Bladder microvascular endothelial cell (primary cell): Measurements from ENCODE around the gene WFDC11. TPM values are rescaled to one million over a fixed set of nuclear protein-coding genes. Genes with fewer than 3 reads are reported as not detected.

ENCODE experiments used
- total RNA-seq: library from RNA; depleted of rRNA; stranded (reverse); fragments of >200 nt; gene quantifications from 2 replicates; pipeline ENCODE4 v1.2.3, GENCODE V29; 2014

WFDC11 gene
- total RNA-seq, result not detected in 2 replicates

GRCh38 chr20:45670139-45670538, at the start of gene WFDC11:
Gene WFDC11, minus strand, starts transcription at chr20:45670239. Its CDS starts 19,639 bp downstream, at chr20:45650600.

GRCh38 chr20:45704969-45705637, 35.1 kb upstream of the WFDC11 start, which contains the start of gene WFDC10B:
Gene WFDC10B, minus strand, starts transcription at chr20:45705019. Its CDS starts 19,027 bp downstream, at chr20:45685992.

GRCh38 chr20:45701873-45702272, 31.8 kb upstream of the WFDC11 start, which contains the start of gene WFDC13:
Gene WFDC13, plus strand, starts transcription at chr20:45702038. Its CDS starts 86 bp downstream, at chr20:45702124.

GRCh38 chr20:45631184-45631583, 38.9 kb downstream of the WFDC11 start, which contains the start of gene WFDC9:
Gene WFDC9, minus strand, starts transcription at chr20:45631284. Its CDS starts 21,103 bp downstream, at chr20:45610181.

GRCh38 chr20:45629496-45630100, 40.4 kb downstream of the WFDC11 start, which contains the start of gene WFDC10A:
Gene WFDC10A, plus strand, starts transcription at chr20:45629739. Its CDS starts 75 bp downstream, at chr20:45629814.

Other genes with a start within 250 kb of the WFDC11 start
- gene WFDC2, start 200.5 kb downstream of the WFDC11 start, total RNA-seq, result not detected in 2 replicates
- not detected in 2 replicates for gene SPINT3, start 154.6 kb downstream of the WFDC11 start, total RNA-seq
- not detected in 2 replicates for gene WFDC6, start 130.8 kb downstream of the WFDC11 start, total RNA-seq
- not detected in 2 replicates for gene EPPIN, start 122.8 kb downstream of the WFDC11 start, total RNA-seq
- gene WFDC8, start 91.0 kb downstream of the WFDC11 start, total RNA-seq, result not detected in 2 replicates
- not detected in 2 replicates for gene WFDC10A, start 40.5 kb downstream of the WFDC11 start, total RNA-seq
- gene WFDC9, start 39.0 kb downstream of the WFDC11 start, total RNA-seq, result not detected in 2 replicates
- not detected in 2 replicates for gene WFDC13, start 31.8 kb upstream of the WFDC11 start, total RNA-seq
- gene WFDC10B, start 34.8 kb upstream of the WFDC11 start, total RNA-seq, result not detected in 2 replicates
- gene SPINT4, start 52.1 kb upstream of the WFDC11 start, total RNA-seq, result not detected in 2 replicates
- not detected in 2 replicates for gene WFDC3, start 121.6 kb upstream of the WFDC11 start, total RNA-seq
- 12.7 and 13.6 TPM in 2 replicates for gene DNTTIP1, start 121.7 kb upstream of the WFDC11 start, total RNA-seq
- gene UBE2C, start 142.4 kb upstream of the WFDC11 start, total RNA-seq, result 8.9 and 20.7 TPM in 2 replicates
- not detected in 2 replicates for gene TNNC2, start 157.1 kb upstream of the WFDC11 start, total RNA-seq
- gene SNX21, start 163.6 kb upstream of the WFDC11 start, total RNA-seq, result 10.2 and 13.4 TPM in 2 replicates
- 26.4 and 32.9 TPM in 2 replicates for gene ACOT8, start 187.2 kb upstream of the WFDC11 start, total RNA-seq
- gene ZSWIM3, start 187.4 kb upstream of the WFDC11 start, total RNA-seq, result 6.0 and 9.9 TPM in 2 replicates
- gene ZSWIM1, start 211.0 kb upstream of the WFDC11 start, total RNA-seq, result 1.9 and 4.0 TPM in 2 replicates
- 0.49 and 0.50 TPM in 2 replicates for gene SPATA25, start 217.4 kb upstream of the WFDC11 start, total RNA-seq
- 2.6 and 2.8 TPM in 2 replicates for gene NEURL2, start 221.0 kb upstream of the WFDC11 start, total RNA-seq
- 37.2 and 80.9 TPM in 2 replicates for gene CTSA, start 221.1 kb upstream of the WFDC11 start, total RNA-seq
- gene PLTP, start 241.9 kb upstream of the WFDC11 start, total RNA-seq, result 3.4 and 6.7 TPM in 2 replicates